ENCODE data around the gene PGM5.
"Not testable (repeated sequence)": the region's sequence is repeated elsewhere in the genome, so short reads cannot be mapped to it uniquely, and the experiment has no call there.

The PGM5 gene

DNA sequence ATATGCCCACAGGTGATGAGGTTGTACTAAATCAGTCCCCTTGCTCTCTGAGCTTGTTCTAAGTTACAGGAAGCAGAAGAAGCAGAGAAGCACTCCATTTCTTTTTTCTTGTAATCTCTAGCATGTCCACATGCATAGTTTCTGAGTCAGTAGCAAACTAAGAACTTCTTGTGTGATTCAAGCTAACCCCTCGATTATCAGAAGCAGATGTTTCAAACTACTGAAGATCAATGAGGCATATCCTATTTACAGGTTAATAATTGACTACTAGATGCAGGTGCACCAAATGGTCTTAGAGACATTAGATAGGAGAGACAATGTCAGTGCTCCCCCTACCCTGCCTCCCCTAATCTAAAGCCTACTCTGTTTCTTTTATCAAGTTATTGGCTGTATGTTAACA lies 21.3 kb downstream of the PGM5 start:
- not testable (repeated sequence) for DNase-seq (ENCODE audit: low read depth, low spot score)

- not testable (repeated sequence) for DNase-seq (ENCODE audit: low read depth, low spot score)
Measured at GRCh38 chr9:68383894-68384293, 27.5 kb downstream of the PGM5 start.

GRCh38 chr9:68389558-68389957 lies 33.1 kb downstream of the PGM5 start:
- DNase-seq (ENCODE audit: low read depth, low spot score), result not testable (repeated sequence)

DNA sequence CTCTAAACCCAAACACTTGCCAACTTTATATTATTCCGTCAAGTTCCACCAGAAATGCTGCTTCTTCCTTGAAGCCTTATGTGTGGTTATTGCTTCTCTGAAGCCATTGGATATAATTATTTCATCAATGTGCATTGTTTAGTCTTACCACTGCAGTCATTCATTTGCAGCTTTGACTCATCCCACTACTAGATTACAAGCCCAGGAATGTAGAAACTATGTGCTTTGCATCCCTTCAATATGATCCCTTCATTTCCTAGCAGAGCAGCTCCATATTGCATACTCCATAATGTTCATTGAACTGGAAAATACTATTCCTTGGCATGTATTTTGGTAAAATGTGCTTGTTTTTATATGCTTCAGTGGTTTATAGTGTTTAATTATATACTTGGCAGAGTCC lies 34.3 kb downstream of the PGM5 start:
- not testable (repeated sequence) for DNase-seq (ENCODE audit: low read depth, low spot score)

- DNase-seq (ENCODE audit: low read depth, low spot score), result not testable (repeated sequence)
Measured at GRCh38 chr9:68396411-68397094, 40.1 kb downstream of the PGM5 start.

GRCh38 chr9:68397095-68397423 lies 40.6 kb downstream of the PGM5 start:
- not testable (repeated sequence) for DNase-seq (ENCODE audit: low read depth, low spot score)

GRCh38 chr9:68397796-68398195 lies 41.4 kb downstream of the PGM5 start:
- not testable (repeated sequence) for DNase-seq (ENCODE audit: low read depth, low spot score)

DNA sequence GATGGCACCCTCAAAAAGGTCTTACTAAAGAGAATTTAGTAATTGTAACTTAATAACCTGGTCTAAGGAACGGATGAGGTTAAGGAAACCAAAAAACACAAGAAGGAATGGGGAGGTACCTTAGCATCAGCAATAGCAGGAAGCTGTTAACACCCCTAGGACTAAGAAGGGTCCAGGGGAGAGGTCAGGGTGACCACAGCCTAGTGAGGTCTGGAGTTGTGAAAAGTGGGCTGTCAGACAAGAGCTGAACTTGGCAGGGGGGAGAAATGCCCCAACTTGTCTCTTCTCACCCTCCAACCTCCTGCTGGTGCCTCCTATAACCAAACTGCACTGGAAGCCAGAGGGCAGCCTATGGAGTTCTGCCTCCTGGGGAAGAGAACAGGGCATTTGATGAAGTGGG lies 41.9 kb downstream of the PGM5 start:
- not testable (repeated sequence) for DNase-seq (ENCODE audit: low read depth, low spot score)

DNA sequence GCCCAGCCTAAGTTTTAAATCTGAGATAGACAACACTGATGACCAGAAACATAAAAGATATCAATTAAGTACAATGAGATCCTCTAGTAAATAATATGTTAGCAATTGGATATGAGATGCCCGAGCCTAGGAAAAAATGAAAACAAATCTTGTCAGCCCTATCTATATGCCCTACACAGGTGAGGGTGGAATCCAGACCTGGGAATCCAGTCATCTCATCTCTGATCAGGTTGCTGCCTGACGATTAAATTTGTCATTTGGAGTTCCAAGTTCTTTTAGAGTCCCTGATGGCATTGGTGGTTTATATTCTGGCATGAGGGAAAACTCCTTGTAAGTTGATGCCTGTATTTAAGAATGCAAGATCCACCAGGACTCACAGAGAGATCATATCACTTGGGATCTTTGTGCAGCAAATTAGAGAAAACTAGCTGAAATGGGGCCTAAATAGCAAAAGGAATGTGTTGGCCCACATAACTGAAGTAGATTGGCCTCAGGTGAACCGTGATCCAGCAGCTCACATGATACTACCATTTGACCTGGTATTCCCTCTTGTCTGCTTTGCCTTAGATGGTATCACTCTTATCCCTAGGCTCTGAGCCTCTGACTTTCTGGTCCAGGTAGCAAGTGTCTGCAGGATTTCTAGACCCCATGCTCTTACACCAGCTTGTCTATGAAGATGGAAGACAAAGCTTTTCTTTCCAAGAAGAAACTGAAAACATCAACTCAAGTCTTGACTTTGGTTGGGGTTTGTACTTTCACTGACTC lies 48.2 kb downstream of the PGM5 start:
- not testable (repeated sequence) for DNase-seq (ENCODE audit: low read depth, low spot score)

DNA sequence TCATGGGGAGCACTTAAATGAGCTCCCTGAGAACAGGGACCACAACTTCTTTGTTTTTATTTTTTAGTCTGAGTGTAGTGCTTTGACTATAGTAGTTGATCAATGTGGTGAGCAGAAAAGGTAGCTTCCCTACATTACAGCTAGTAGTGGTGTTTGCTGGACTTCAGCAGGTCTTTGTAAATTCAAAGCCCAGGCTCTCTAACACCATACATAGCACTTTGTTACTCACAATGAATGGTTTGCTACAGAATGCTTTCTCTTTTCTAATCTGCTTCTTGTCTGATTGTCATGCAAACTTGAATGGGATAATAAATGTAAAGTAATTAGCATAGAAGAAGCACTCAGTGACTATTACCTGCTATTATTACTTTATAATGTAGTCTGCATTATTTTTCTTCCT lies 55.5 kb downstream of the PGM5 start:
- DNase-seq (ENCODE audit: low read depth, low spot score), result not testable (repeated sequence)

DNA sequence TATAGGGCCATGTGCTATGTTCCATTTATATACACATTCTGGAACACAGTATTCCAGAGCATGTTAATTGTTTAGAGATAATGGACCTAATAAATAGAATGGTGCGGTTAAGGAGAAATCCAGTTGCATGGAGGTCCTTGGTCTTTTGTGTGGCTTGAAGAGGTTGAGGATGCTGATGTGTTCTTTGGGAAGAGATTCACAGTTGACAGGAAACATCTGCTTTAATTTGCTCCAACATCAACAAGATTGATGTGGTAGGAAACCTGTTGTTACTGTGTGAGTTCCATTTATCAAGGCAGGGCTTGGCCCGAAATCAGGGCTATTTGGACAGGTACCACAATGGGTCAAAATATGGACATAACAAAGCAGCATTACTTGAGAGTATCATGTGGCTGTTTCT lies 56.3 kb downstream of the PGM5 start:
- not testable (repeated sequence) for DNase-seq (ENCODE audit: low read depth, low spot score)

- DNase-seq (ENCODE audit: low read depth, low spot score), result not testable (repeated sequence)
Measured at GRCh38 chr9:68415065-68415464, 58.7 kb downstream of the PGM5 start.

- peak; percentile 7 for DNase-seq (ENCODE audit: low read depth, low spot score)
Measured at GRCh38 chr9:68416936-68417564, 60.6 kb downstream of the PGM5 start.

DNA sequence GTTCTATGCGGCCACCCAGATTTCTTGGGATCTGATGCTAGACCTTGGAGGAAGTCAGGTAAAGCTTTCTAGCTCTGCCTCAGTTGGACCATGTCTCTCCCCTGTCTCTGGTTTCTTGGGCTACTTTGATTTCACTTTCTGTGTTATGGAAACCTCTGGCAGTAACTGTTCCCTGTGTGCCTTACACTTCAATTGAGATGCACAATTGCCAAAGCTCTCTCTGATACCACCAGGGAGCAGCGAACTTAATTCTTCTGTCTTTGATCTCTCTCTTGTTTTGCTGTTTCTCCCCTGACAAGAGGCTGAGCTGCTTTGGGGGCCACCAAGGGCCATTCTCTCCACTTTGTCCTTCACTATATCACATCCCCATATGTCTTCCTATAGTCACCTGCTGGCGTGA lies 61.4 kb downstream of the PGM5 start:
- DNase-seq (ENCODE audit: low read depth, low spot score), result no peak

- no peak for DNase-seq (ENCODE audit: low read depth, low spot score)
Measured at GRCh38 chr9:68418259-68418845, 61.9 kb downstream of the PGM5 start.

- no peak for DNase-seq (ENCODE audit: low read depth, low spot score)
Measured at GRCh38 chr9:68419901-68420300, 63.5 kb downstream of the PGM5 start.

DNA sequence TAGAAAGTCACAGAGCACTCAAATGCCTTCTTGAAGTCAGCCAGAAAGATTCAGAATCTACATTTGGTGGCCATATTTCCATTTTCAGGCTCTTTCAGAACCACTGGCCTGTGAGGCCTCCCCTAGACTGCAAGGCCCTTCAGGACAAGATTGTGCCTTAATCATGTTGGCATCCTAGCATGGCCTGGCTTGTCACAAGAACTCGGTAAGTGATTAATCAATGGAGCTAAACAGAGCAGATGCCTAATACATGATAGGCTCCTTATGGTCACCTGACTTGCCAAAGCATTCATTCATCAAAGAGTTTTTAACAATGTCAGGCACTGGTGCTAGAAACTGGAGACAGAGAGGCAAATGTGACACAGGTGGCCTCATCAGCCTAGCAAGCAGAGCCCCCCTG lies 70.3 kb downstream of the PGM5 start:
- DNase-seq (ENCODE audit: low read depth, low spot score), result no peak

DNA sequence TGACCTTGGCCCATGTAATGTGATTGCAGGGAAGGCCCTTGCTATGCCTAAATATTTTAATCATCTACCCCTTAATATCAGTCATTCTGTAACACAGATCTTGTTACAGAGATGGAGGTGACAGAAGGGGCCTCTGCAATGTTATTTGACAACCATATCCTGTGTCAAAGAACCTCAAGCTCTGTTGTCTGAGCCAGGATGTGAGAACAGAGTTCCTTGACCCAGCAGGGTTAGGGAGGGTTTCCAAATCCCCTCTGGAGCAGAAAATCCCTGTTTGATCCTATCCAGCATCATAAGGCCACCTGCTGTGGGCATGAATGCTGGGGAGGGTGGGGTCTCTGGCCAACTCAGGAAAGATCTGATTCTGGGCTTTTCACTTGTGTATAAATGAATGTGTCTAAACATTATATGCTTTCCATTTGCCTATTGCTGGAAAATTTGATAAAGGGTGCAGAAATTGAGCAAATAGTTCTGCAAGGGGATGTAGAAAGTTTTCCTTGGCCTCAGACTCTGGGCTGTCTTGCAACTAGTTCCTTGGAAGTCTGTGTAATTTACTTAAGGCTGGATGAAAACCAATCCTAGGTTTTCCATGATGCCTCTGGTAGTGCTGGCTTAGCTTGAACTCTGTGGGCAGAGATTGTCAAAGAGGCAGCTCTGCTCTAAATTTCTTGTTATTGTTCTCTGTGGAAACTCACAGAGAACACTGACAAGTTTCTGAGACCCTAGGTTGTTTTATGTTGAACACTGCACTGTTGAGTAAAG lies 71.0 kb downstream of the PGM5 start:
- DNase-seq (ENCODE audit: low read depth, low spot score), result no peak

- no peak for DNase-seq (ENCODE audit: low read depth, low spot score)
Measured at GRCh38 chr9:68428481-68428880, 72.1 kb downstream of the PGM5 start.

GRCh38 chr9:68429631-68430030 lies 73.2 kb downstream of the PGM5 start:
- no peak for DNase-seq (ENCODE audit: low read depth, low spot score)

GRCh38 chr9:68431307-68431706 lies 74.9 kb downstream of the PGM5 start:
- DNase-seq (ENCODE audit: low read depth, low spot score), result no peak

All from ELF-1 (cell line).